Measurements from ENCODE around the gene ILF3. TPM values are rescaled to one million over a fixed set of nuclear protein-coding genes. Genes with fewer than 3 reads are reported as not detected.

Gene ILF3
- 278 and 297 TPM in 2 replicates for total RNA-seq (2022)
- percentile 90 among the genes with signal in this experiment for Bru-seq, nascent RNA
- percentile 95 among the genes with signal in this experiment for BruChase-seq, experiment 1, labeled RNA remaining after a 6-hour chase
- BruChase-seq, experiment 2, labeled RNA remaining after a 2-hour chase, result percentile 92 among the genes with signal in this experiment
- long read RNA-seq, full-length matches to known transcripts, result 38 of 154 reads
- long read RNA-seq, partial matches to known transcripts, result 72 of 154 reads
- long read RNA-seq, other reads (novel, unspliced or antisense), result 44 of 154 reads

GRCh38 chr19:10653732-10654609 lies at the start of gene ILF3:
TSS of gene ILF3 (plus strand) at chr19:10654346. CDS start at chr19:10670606, 16,260 bp downstream.
- intact Hi-C loops (cut with micrococcal nuclease), result loop anchor here (2.0 kb wide), 1 partner anchor 41 kb away; no protein-coding TSS in a partner anchor
- H3K4me3 Mint-ChIP-seq (ENCODE audit: unreplicated experiment), result peak within 1 kb of the TSS; percentile 77
- CTCF ChIA-PET, result interaction anchor here (0.8 to 5.1 kb wide), 2 partner anchors 73 to 101 kb away, joined by 3 to 40 read pairs; no protein-coding TSS in a partner anchor

GRCh38 chr19:10604460-10604980 lies 49.6 kb upstream of the ILF3 start:
- no peak overlapping the region for H3K27ac Mint-ChIP-seq (ENCODE audit: low read depth, unreplicated experiment)

More at GRCh38 chr19:10653732-10654609, at the start of gene ILF3:
- peaks cover 36% of the 10 kb centered on the region for H3K36me3 Mint-ChIP-seq (ENCODE audit: insufficient read depth, unreplicated experiment)
- TF ChIP-seq CTCF (IDR thresholded peaks at IDR 0.05; ENCODE audit: unreplicated experiment), result no peak
- H3K27ac Mint-ChIP-seq (ENCODE audit: low read depth, unreplicated experiment), result peak within 1 kb of the TSS; percentile 98
- DNase-seq (ENCODE audit: unreplicated experiment), result peak; percentile 100
- no peaks in the 10 kb centered on the region for H3K27me3 Mint-ChIP-seq (ENCODE audit: insufficient read depth, unreplicated experiment)
- H3K9me3 Mint-ChIP-seq (ENCODE audit: unreplicated experiment), result no peaks in the 10 kb centered on the region
- POLR2A ChIA-PET, result interaction anchor here (0.6 to 1.8 kb wide), 10 partner anchors 32 to 251 kb away, joined by 3 to 8 read pairs (median 3); partner anchors contain the start of genes CDC37, CDKN2D and QTRT1
- H3K4me1 Mint-ChIP-seq (ENCODE audit: insufficient read depth, unreplicated experiment), result peaks cover 12% of the 10 kb centered on the region
- BruUV-seq (replicated peaks), result no TSS peak

DNA sequence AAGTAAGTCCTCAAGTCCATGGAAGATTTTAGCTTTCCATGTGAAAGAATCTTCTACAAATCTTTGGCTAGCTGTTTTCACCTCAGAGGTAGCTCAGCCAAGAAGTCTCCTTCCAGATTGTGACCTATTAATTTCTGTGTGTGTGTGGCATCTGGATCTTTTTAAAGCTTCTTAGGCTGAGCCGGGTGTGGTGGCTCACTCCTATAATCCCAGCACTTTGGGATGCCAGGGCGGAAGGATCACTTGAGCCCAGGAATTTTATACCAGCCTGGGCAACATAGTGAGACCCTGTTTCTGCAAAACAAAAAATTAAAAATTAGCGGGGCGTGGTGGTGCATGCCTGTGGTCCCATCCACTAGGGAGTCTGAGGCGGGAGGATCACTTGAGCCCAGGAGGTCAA lies 42.2 kb upstream of the ILF3 start:
- Mint-ChIP-seq H3K4me1 (ENCODE audit: insufficient read depth, unreplicated experiment) (no peaks in the 10 kb centered on the region), H3K27ac (ENCODE audit: low read depth, unreplicated experiment) (no peak overlapping the region), H3K36me3 (ENCODE audit: insufficient read depth, unreplicated experiment) (no peaks in the 10 kb centered on the region), H3K4me3 (ENCODE audit: unreplicated experiment) (no peak overlapping the region), H3K9me3 (ENCODE audit: unreplicated experiment) (no peaks in the 10 kb centered on the region), H3K27me3 (ENCODE audit: insufficient read depth, unreplicated experiment) (no peaks in the 10 kb centered on the region)
- intact Hi-C loops (cut with micrococcal nuclease), result no loop called here
- no peak for TF ChIP-seq CTCF (IDR thresholded peaks at IDR 0.05; ENCODE audit: unreplicated experiment)
- no TSS peak for BruUV-seq (replicated peaks)
- ChIA-PET CTCF (interaction anchor here (0.5 to 1.8 kb wide), 4 partner anchors 26 to 203 kb away, joined by 3 to 11 read pairs (median 4); no protein-coding TSS in a partner anchor), POLR2A (no interaction called here)
- DNase-seq (ENCODE audit: unreplicated experiment), result no peak

More at GRCh38 chr19:10604460-10604980, 49.6 kb upstream of the ILF3 start:
- no peak for DNase-seq (ENCODE audit: unreplicated experiment)
- BruUV-seq (replicated peaks), result no TSS peak
- CTCF ChIA-PET, result interaction anchor here (0.6 to 2.0 kb wide), 4 partner anchors 24 to 735 kb away, joined by 3 to 5 read pairs (median 4); partner anchors contain the start of gene RAB3D
- intact Hi-C loops (cut with micrococcal nuclease), result no loop called here
- Mint-ChIP-seq H3K36me3 (ENCODE audit: insufficient read depth, unreplicated experiment) (no peaks in the 10 kb centered on the region), H3K4me3 (ENCODE audit: unreplicated experiment) (no peak overlapping the region), H3K27me3 (ENCODE audit: insufficient read depth, unreplicated experiment) (peaks cover 15% of the 10 kb centered on the region), H3K4me1 (ENCODE audit: insufficient read depth, unreplicated experiment) (no peaks in the 10 kb centered on the region), H3K9me3 (ENCODE audit: unreplicated experiment) (no peaks in the 10 kb centered on the region)
- no peak for TF ChIP-seq CTCF (IDR thresholded peaks at IDR 0.05; ENCODE audit: unreplicated experiment)
- POLR2A ChIA-PET, result interaction anchor here (1.1 kb wide), 1 partner anchor 21 kb away, joined by 5 read pairs; the partner anchor contains the start of gene SLC44A2

Data from MCF 10A (cell line).